ACHN (cell line): ENCODE data around the gene EMD.
"Not testable (repeated sequence)": the region's sequence is repeated elsewhere in the genome, so short reads cannot be mapped to it uniquely, and the experiment has no call there.

Source experiments
- DNase-seq: peaks from one replicate; pipeline ENCODE4 v3.0.0-alpha.2; 2015
- in situ Hi-C: cut with HindIII; loops from 2 replicates; pipeline ENCODE4 v1.10.0; 2017; ENCODE audit warnings: low sequenced_read_pairs, low pct_ligation_motif_present, low pct_unique_long_range_greater_than_20kb

Gene EMD

DNA sequence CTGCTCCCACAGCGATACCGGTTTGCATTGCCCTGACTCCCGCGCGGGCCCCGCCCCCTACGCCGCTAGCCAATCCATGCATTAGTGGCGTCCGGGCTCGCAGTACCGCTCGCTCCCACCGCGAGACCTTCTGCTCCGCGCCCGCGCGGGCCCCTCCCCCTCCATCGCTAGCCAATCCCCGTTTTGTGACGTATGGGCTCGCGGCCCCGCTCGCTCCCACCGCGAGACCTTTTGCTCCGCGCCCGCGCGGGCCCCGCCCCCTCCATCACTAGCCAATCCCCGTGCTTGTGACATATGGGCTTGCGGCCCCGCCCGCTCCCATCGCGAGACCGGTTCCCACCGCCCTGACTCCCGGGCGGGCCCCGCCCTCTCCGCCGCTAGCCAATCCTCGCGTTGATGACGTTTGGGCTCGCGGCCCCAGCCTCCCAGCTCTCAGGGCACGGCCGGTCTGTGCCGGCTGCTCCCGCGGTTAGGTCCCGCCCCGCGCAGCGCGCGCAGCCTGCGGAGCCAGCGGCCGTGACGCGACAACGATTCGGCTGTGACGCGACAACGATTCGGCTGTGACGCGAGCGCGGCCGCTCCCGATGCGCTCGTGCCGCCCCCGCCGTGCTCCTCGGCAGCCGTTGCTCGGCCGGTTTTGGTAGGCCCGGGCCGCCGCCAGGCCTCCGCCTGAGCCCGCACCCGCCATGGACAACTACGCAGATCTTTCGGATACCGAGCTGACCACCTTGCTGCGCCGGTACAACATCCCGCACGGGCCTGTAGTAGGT, at the start of gene EMD:
Gene EMD, plus strand, starts transcription at position 497 of the 770 bp plus-strand sequence. Its CDS starts 190 bp downstream, at position 687.
- in situ Hi-C loops, result no loop called here
- peak; percentile 90 for DNase-seq

DNA sequence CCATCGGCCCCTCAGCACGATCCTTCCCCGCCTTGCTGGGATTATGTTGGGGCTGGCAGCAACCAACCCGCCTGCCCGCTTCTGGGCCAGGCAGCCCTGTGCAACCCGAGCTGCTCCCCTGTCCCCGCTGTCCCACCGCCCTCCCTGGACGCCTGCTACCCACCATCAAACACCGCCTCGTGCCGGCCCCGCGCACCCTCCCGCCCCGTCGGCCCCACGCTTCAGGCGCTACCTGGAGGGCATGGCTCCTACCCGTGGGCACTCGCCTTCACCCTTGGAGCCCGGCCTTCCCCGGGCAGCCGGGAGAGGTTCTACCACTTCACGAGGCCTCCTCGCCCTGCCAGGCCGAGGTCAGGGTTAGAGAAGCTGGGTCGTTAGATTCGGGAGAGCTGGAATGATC, 46.5 kb upstream of the EMD start:
- in situ Hi-C loops, result no loop called here

DNA sequence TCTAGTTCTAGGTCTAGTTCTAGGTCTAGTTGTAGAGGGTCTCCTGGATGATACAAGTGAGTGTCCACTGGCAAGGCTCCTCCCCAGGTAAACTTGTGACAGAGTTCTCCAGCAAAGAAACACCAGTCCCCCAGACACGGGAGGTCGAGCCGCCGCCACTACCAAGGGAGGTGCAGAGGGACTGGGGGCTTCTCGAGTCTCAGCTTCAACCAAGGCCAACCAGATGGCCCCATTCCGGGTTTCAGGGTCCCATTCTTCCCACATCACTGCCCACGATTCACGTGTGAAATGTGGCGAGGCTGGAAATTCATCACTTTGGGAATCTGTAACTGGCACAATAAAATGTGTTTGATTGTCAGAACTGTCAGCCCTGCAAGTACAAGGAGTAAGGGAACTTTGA, 46.0 kb upstream of the EMD start:
- no peak for DNase-seq
- in situ Hi-C loops, result no loop called here

More for the DNA sequence above, 46.5 kb upstream of the EMD start:
- DNase-seq, result no peak

DNA sequence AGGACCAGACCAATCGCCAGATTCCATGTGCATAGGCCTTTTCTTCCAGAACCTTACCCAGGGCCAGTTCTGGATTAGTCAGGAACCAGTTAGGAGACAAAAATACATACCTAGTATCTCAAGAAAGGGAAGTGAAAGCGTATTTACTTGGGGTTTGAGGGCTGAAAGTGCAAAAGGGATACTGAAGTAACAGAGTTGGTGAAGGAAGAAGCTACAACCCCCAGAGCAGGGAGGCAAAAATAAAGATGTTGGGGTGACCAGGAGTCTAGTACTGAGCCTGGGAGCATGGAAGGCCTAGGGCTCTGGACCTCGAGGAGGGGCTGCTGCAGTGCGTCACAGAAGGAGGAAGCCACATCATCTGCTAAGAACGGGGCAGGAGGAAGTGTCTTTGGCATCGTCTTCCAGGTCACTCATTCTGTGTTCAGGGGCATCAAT, 45.2 kb upstream of the EMD start:
- no peak for DNase-seq
- in situ Hi-C loops, result no loop called here

DNA sequence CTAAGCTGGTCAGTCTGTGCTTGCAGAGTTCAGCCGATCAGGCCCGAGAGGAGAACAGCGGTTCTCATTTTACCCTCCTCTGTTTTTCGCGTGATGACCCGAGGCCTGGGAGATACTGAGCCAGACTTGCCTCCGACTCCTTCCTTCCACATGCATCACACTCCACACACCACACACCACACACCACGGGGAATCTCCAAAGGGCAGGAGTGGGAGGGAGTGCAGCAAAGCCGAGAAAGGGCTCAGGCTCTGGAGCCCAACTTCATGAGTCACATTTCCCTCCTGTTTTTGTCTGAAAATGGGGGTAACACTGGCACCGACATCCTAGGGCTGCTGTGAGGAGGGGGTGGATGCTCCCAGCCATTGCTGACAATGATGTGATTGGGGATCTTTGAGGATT, 44.6 kb upstream of the EMD start:
- in situ Hi-C loops, result no loop called here
- DNase-seq, result no peak

DNA sequence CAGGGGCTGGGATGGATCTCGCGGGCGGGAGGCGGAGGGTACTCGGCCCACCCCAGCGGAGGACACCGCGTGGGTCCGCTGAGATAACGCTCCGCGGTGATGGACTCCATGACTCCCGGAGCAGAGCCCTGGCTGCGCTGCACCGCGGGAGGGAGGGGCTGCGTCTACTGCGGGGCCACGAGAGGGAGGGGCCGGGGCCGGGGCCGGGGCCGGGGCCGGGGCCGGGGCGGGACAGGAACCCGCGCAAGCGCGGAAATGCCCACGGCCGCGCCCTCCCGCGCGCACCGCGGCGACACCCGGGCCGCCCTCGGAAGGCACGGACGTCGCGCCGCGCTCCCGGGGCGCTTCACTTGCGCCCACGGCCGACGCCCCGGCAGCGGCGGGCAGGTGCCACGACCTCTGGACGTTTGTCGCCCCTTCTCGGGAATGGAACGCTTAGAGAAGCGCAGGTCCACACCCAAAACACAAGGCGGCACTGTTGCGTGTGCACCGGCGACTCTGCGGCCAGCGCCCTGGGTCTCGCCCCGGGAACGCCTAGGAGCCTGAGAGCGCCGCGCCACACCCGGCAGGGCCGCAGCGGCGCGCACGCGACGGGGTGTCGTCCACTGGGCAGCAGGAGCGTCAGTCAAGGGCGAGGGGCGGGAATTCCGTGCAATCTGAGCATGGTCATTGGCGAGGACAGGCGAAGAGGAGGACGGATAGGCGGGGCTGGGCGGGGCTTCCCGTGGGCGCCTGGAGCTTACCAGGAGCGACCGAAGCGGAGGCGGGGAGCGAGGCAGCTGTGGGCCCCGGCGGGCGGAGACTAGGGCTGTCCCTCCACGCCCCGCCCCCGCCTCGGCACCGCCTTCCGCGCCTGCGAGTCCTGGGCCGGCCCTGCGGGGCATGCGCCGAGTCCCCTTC, 37.4 kb upstream of the EMD start:
- in situ Hi-C loops, DNase-seq: not testable (repeated sequence)

DNA sequence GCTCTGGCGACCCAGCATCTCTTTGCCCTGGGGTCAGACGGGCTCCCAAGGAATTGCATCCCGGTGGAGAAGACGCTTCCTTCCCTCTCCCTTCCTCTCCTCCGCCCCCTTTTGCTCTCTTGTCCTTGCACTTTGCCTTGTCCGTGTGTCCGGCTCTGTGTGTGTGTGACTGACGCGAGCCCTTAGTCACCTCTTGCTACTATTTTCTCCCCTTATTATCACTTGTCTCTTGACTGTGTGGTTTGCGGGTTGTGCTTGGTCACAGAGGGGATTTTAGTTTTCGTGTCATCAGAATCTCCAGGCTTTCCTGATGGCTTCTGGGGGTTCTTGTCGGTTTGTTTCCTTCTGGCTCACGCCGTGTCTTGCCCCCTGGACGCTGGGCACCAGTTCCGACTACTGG, 36.0 kb upstream of the EMD start:
- DNase-seq, in situ Hi-C loops: not testable (repeated sequence)

DNA sequence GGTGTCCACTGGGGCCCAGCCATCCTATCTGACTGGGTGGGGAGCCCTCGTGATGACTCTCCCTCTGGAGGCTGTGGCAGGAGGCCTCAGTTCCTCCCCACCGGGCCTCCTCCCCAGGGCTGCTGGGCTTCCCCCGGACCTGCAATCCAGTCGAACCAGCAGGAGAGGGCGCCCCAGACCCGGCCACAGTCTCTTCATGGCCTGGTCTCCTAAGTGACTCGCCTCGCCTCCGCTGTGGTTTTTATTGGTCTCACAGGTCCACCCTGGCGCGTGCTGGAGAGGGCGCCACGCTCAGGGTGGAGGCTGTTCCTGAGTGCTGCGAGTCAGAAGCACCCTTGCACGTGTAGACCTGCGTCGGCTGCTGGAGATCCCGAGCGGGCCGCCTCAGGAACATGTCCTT, 35.5 kb upstream of the EMD start:
- DNase-seq, in situ Hi-C loops: not testable (repeated sequence)

DNA sequence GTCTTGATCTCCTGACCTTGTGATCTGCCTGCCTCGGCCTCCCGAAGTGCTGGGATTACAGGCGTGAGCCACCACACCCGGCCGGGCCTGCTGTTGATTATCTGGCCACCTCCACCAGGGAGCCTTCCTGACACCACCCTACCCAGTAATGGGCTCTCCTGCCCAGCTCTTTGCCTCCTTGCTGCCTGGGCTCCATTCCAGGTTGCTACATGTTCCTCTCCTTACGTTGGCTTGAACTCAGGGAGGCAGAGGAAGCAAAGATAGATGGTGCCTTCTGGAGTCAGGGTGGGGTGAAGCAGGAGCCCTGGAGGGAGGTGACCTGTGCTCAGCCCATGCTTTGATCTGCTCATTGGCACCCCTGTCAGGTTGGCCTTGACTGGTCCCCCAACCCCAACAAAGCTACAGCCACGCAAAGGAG, 31.0 kb upstream of the EMD start:
- peak; percentile 20 for DNase-seq
- in situ Hi-C loops, result no loop called here

DNA sequence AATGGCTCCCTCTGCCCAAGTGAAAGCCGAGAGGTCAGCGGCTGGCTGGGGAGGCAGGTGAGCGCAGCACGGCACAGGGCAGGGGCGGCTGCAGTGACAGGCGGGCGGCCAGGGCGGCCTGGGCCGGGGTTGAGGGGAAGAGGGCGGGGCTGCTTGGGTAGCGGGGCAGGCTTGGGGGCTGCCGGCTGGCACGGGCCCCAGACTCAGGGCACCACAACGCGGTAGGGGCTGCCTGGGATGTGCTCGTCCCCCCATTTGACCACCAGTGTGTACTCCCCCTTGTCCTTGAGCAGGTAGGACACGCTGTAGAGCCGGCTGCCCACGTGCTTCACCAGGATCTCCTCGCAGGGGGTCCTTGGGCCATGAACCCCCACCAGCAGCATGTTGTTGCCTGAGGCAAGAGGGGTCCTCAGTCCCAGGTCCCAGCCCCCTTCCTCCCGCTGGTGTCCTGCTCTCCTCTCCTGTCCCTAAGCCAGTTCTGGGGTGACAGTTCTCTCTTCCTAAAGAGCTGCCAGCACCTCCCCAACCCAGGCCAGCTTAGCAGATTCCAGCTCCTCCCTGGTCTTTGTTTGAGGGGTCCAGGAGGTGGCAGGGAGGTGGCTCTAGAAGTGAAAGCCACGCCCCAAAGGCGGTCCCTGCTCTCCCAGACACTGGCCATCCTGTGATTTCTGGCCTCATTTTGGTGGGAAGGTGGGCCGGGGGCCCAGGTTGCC, 30.3 kb upstream of the EMD start:
- in situ Hi-C loops, result no loop called here
- no peak for DNase-seq

DNA sequence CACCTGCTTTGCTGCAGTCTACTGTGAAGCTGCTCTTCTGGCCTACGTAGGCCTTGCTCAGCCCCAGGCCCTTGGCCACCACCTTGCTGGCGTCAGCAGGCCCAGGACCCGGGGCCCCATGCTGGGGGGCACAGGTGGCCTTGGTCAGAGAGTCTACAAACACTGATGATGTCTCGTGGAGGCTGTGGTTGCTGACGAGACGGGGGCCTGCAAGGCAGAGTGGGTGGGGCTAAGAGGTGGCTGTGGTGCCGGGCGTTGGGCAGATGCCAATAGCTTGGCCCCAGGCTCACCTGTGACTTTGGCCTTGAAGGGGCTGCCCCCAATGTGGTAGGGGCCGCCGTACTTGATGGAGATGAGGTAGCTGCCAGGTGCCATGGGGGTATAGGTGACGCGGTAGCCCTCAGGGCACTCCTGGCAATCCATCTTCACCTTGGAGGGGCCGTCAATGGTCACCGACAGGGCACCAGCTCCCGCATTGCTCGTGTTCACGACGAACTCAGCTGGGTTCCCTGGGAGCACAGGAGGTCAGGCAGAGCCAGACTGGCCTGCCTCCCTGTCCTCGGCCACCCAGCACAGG, 29.6 kb upstream of the EMD start:
- in situ Hi-C loops, result no loop called here
- DNase-seq, result no peak

DNA sequence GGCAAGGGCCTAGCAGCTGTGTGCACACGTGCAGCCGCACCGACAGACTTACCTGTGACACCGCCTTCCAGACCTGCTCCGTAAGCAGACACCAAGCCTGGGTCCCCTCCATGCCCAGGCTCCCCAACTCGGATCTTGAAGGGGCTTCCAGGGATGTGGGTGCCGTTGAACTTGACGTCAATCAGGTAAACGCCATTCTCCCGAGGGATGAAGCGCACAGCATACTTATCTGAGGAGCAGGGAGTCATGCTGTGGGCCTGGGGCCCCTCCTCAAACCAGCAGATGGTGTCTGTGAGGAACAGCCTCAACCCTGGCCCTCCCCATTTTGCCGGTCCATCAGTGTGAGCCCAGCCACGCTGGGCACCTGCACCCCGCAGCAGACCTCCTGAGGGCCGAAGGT, 29.1 kb upstream of the EMD start:
- in situ Hi-C loops, result no loop called here
- no peak for DNase-seq

DNA sequence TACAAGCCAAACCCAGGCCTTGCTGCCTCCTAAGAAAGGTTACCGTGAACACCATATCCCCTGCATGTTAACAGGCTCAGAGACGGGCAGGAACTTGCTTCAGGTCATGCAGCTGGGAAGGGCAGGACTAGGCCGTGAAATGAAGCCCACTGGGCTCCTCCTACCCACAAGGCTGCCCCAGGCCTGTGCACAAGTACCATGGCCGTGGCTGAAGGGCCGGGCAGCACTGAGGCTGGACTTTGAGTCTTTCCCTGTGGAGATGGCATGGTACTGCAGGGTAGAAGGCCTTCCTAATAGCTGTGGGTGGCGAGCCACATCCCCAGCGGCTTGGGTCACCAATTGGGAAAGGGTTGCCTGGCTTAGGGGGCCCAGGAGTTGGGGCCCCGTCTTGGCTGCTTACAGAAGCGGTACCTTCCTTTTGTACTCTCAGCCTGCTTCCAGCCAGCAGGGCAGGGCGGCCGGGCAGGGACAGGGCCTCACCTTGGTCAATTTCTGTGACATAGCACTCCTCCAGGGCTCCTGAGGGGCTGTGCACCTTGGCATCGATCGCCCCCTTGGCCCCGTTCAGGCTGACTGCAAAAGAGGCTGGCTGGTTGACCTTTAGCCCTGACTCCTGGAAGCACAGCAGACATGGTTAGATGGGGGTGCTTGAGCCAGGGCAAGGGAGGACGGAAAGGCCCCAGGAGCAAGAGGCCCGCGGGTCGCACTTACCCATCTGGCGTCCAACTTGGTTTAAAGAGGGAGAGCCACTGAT, 28.5 kb upstream of the EMD start:
- in situ Hi-C loops, result no loop called here
- DNase-seq, result no peak

DNA sequence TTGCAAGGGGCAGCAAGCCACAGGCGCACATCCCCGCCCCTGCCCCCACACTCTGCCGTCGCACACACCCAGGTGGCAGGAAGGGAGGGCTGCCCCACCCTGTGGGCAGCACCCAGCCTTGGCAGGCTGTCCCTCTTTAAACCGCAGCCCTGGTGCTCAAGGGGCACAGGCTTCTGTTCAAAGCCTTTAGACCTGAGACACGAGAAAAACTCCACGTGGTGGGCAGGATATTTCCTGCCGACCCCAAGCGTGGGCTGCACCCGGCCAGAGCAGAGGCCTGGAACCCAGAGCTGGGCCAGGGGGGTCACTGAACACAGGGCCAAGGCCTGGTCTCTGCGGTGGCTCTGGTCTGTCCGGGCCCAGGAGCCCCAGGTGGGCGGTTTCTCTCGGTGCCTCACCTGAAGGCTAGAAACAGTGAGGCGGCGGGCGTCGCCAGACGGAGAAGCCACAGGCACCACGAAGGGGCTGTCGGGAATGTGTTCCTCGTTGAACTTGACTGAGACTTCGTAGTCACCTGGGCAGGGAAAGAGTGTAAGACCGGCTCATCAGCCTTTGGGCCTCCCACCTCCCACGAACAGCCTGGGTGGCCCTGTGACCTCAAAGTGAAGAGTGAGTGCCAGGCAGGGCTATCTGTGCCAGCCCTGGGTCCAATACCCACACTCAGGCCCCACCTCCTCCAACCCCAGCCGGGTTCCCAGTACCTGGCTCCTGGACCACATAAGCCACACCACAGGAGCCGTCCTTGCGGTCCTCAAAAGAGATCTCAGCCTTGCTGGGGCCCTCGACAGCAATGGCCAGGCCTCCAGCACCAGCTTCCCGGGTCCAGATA, 27.7 kb upstream of the EMD start:
- in situ Hi-C loops, result no loop called here
- no peak for DNase-seq

DNA sequence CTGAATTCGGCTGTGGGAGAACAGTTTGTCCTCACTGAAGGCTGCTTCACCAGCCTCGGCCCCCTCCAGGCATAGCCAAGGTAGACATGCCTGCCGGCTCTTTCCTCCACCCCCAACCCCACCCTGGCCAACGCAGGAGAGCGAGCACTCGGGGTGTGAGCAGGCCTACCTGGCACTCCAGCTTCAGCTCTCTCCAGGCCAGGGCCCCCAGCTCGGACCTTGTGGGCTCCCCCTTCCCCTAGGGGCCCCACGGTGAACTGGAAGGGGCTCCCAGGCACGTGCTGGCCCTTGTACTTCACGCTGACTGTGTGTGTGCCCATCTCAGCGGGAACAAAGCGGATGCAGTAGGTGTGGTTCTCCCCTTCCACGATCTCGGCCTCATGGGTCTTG, 27.1 kb upstream of the EMD start:
- DNase-seq, result no peak
- in situ Hi-C loops, result no loop called here

DNA sequence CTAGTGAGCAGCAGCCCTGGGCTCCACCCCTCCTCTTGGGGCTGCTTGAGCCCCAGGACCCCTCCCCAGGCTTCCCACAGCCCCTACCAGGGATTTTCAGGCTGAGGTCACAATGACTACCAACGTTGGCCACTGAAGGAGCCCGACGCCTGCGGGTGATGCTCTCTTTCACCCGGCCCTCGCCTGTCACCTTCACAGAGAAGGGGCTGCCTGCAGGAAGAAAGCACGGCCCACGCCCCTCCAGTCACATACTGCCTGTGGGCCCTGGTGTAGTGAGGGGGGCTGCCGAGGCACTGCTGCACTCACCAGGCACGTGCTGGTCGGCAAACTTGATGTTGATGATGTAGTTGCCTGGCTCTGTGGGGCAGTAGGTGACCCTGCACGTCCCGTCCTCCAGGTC, 26.6 kb upstream of the EMD start:
- in situ Hi-C loops, result no loop called here
- no peak for DNase-seq

DNA sequence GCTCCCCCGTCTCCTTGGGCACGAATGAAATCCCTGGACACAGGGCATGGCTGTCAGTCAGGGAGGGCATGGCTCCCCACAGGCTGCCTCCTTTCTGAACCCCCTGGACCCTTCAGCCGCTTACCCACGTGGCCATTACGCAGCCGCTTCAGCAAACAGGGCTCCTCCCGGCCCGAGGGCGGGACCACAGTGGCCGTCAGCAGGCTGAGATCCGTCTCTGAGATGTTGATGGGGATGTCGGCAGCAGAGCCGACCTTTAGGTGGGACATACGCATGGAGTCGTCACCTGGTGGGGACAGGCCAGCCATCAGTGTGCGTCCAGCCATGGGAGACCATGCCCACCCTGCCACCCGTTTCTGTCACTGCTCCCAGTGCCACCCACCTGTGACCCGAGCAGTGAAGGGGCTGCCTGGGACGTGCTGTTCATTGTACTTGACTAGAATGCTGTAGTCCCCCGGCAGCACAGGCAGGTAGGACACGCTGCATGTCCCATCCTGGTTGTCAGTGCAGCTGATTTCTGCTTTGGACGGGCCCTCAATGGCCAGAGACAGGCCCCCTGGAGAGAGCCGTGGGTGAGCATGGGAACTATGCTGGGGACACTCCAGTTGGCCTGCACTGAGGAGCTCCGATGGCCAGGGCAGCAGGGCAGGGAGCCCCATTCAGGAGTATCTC, 25.8 kb upstream of the EMD start:
- in situ Hi-C loops, result no loop called here
- DNase-seq, result no peak
